H1 (cell line): ENCODE results near the gene ASMTL. TPM values are rescaled to one million over a fixed set of nuclear protein-coding genes. Genes with fewer than 3 reads are reported as not detected.
A peak's percentile ranks its signal among the peaks of the same experiment; 100 is the strongest.

ENCODE experiments used
- CTCF ChIA-PET: fragments of 300-600 bp; sonication (Branson Sonifier 250); formaldehyde crosslinking; loops from one replicate; lab custom pipeline; 2021; ENCODE audit not compliant: partially characterized antibody; lab: Charles Lee
- POLR2A ChIA-PET: fragments of 300-600 bp; sonication (Branson Sonifier 250); formaldehyde crosslinking; loops from one replicate; lab custom pipeline; 2021; ENCODE audit warnings: inconsistent platforms; ENCODE audit not compliant: partially characterized antibody; lab: Charles Lee
- DNase-seq, 2 experiments: peaks; one replicate each; pipeline versions ENCODE4 v3.0.0 to v3.0.0-alpha.2; 2010 to 2022; ENCODE audit warnings: low spot score in 2 of 2, low read depth in 1 of 2, mixed read lengths in 1 of 2
- FAIRE-seq: peaks from 2 replicates; lab custom pipeline; 2011; peaks lifted over from hg19 to GRCh38; lab: Jason Lieb, UNC
- H2AFZ ChIP-seq: 2 replicates; pipeline ENCODE4 v1.8.1; 2012; ENCODE audit warnings: low read length, inconsistent platforms
- H2AK5ac ChIP-seq: 2 replicates; pipeline ENCODE4 v1.6.1; 2013; ENCODE audit warnings: low read depth, low read length
- H2BK120ac ChIP-seq: replicated peaks from 2 replicates; pipeline ENCODE3; 2013; ENCODE audit warnings: low read depth, low read length, inconsistent platforms
- H2BK12ac ChIP-seq: 2 replicates; pipeline ENCODE4 v1.6.1; 2013; ENCODE audit warnings: low read depth, low read length
- H2BK15ac ChIP-seq: 2 replicates; pipeline ENCODE4 v1.6.1; 2013; ENCODE audit warnings: low read length
- H2BK20ac ChIP-seq: 2 replicates; pipeline ENCODE4 v1.6.1; 2013; ENCODE audit warnings: low read length
- H2BK5ac ChIP-seq: 2 replicates; pipeline ENCODE4 v1.6.1; 2013; ENCODE audit warnings: low read depth, low read length
- H3K14ac ChIP-seq: 2 replicates; pipeline ENCODE4 v1.6.1; 2013; ENCODE audit warnings: inconsistent platforms; ENCODE audit not compliant: insufficient read length
- H3K18ac ChIP-seq: 2 replicates; pipeline ENCODE4 v1.6.1; 2013; ENCODE audit warnings: low read length; ENCODE audit errors: extremely low read depth
- H3K23ac ChIP-seq: 2 replicates; pipeline ENCODE4 v1.6.1; 2013; ENCODE audit warnings: inconsistent platforms; ENCODE audit not compliant: insufficient read length
- H3K23me2 ChIP-seq: 2 replicates; pipeline ENCODE4 v1.6.1; 2013; ENCODE audit warnings: low read depth, low read length
- H3K27ac ChIP-seq: 2 replicates; pipeline ENCODE4 v1.6.1; 2011; ENCODE audit warnings: low read depth, low read length, inconsistent platforms
- H3K27me3 ChIP-seq, 4 experiments: replicated peaks in 1 of 4; 1 replicate in 1 of 4; 2 replicates in 3 of 4; pipeline versions ENCODE4 v1.6.1 to v1.8.1; 2011 to 2013; ENCODE audit warnings: low read length in 3 of 4, mild to moderate bottlenecking in 3 of 4, inconsistent platforms in 2 of 4, mixed read lengths in 2 of 4, moderate library complexity in 1 of 4; ENCODE audit not compliant: control insufficient read depth in 3 of 4, insufficient read depth in 3 of 4; ENCODE audit errors: extremely low read depth in 1 of 4
- H3K36me3 ChIP-seq, 4 experiments: 2 replicates each; pipeline versions ENCODE4 v1.6.1 to v1.8.1; 2011 to 2013; ENCODE audit warnings: mild to moderate bottlenecking in 4 of 4, low read length in 3 of 4, moderate library complexity in 2 of 4, control low read depth in 1 of 4, inconsistent platforms in 1 of 4; ENCODE audit not compliant: insufficient read depth in 4 of 4, control insufficient read depth in 2 of 4
- H3K4ac ChIP-seq: replicated peaks from 2 replicates; pipeline ENCODE3; 2013; ENCODE audit warnings: low read length, low read depth, mixed read lengths, inconsistent platforms; ENCODE audit not compliant: insufficient read length
- H3K4me1 ChIP-seq, 4 experiments: replicated peaks in 1 of 4; 1 replicate in 1 of 4; 2 replicates in 3 of 4; pipeline versions ENCODE4 v1.6.1 to v1.8.1; 2011 to 2013; ENCODE audit warnings: low read length in 3 of 4, inconsistent platforms in 2 of 4, mixed read lengths in 1 of 4; ENCODE audit not compliant: insufficient read depth in 4 of 4, control insufficient read depth in 3 of 4
- H3K4me2 ChIP-seq, 2 experiments: 2 replicates each; pipeline versions ENCODE4 v1.6.1 to v1.8.1; 2011 to 2013; ENCODE audit warnings: low read depth in 2 of 2, low read length in 2 of 2, control low read depth in 1 of 2, inconsistent platforms in 1 of 2, mild to moderate bottlenecking in 1 of 2; ENCODE audit not compliant: insufficient read depth in 1 of 2
- H3K4me3 ChIP-seq, 4 experiments: fragments of 200-600, 300-600 bp in 1 of 4; sonication (generic), shearing (Covaris generic), sonication (Bioruptor Twin) in 1 of 4; 2 replicates each; pipeline versions ENCODE4 v1.5.1 to v1.8.1; 2011 to 2016; ENCODE audit warnings: low read length in 4 of 4, low read depth in 3 of 4, control low read depth in 2 of 4, inconsistent platforms in 2 of 4, mild to moderate bottlenecking in 2 of 4, mixed read lengths in 1 of 4, moderate library complexity in 1 of 4; ENCODE audit not compliant: insufficient read depth in 2 of 4; ENCODE audit errors: extremely low read depth in 1 of 4
- H3K56ac ChIP-seq: replicated peaks from 2 replicates; pipeline ENCODE3; 2013; ENCODE audit warnings: low read depth, mild to moderate bottlenecking, mixed read lengths, low read length, inconsistent platforms; ENCODE audit not compliant: insufficient read length
- H3K79me1 ChIP-seq: 2 replicates; pipeline ENCODE4 v1.6.1; 2013; ENCODE audit warnings: low read depth, low read length, control low read depth
- H3K79me2 ChIP-seq, 2 experiments: 2 replicates each; pipeline versions ENCODE4 v1.6.1 to v1.8.1; 2012 to 2013; ENCODE audit warnings: low read length in 2 of 2, mild to moderate bottlenecking in 2 of 2, inconsistent platforms in 1 of 2; ENCODE audit not compliant: insufficient read depth in 2 of 2, control insufficient read depth in 1 of 2
- H3K9ac ChIP-seq, 4 experiments: replicated peaks in 1 of 4; 1 replicate in 1 of 4; 2 replicates in 3 of 4; pipeline versions ENCODE4 v1.6.1 to v1.8.1; 2011 to 2013; ENCODE audit warnings: low read depth in 3 of 4, low read length in 3 of 4, control low read depth in 2 of 4, mild to moderate bottlenecking in 2 of 4, moderate library complexity in 2 of 4, inconsistent platforms in 1 of 4; ENCODE audit errors: extremely low read depth in 1 of 4
- H3K9me3 ChIP-seq, 2 experiments: 2 replicates each; pipeline versions ENCODE4 v1.6.1 to v1.8.1; 2012 to 2013; ENCODE audit warnings: mild to moderate bottlenecking in 2 of 2, moderate library complexity in 2 of 2, control low read depth in 1 of 2, inconsistent platforms in 1 of 2, low read depth in 1 of 2, low read length in 1 of 2, mixed read lengths in 1 of 2; ENCODE audit not compliant: insufficient read depth in 2 of 2
- H4K20me1 ChIP-seq, 2 experiments: replicated peaks in 1 of 2; 2 replicates each; pipeline versions ENCODE3 to v1.8.1; 2011 to 2013; ENCODE audit warnings: inconsistent platforms in 2 of 2, low read length in 2 of 2, mild to moderate bottlenecking in 1 of 2; ENCODE audit not compliant: insufficient read depth in 2 of 2, control insufficient read depth in 1 of 2
- H4K5ac ChIP-seq: 2 replicates; pipeline ENCODE4 v1.6.1; 2013; ENCODE audit warnings: low read length, low read depth, mixed read lengths, inconsistent platforms; ENCODE audit not compliant: insufficient read length
- H4K8ac ChIP-seq: 2 replicates; pipeline ENCODE4 v1.8.0; 2013; ENCODE audit warnings: mild to moderate bottlenecking, moderate library complexity, low read length, inconsistent platforms; ENCODE audit not compliant: insufficient read depth; ENCODE audit errors: extremely low read depth
- H4K91ac ChIP-seq: replicated peaks from 2 replicates; pipeline ENCODE3; 2013; ENCODE audit warnings: low read length, mixed read lengths, inconsistent platforms; ENCODE audit not compliant: insufficient read length
- SP1 ChIP-seq: IDR thresholded peaks from 2 replicates; pipeline ENCODE4 v1.6.1; 2011; ENCODE audit warnings: low read depth, low read length
- SP4 ChIP-seq: IDR thresholded peaks from 2 replicates; pipeline ENCODE4 v1.6.1; 2012; ENCODE audit warnings: low read length, inconsistent platforms
- WGBS, 2 experiments: shearing (Covaris generic) in 1 of 2; methylation state at CpG; one replicate each; pipeline versions ENCODE4 v1.1.6 to v1.1.7; 2013 to 2015; ENCODE audit warnings: low lambda C conversion rate in 2 of 2, mixed read lengths in 2 of 2, inconsistent platforms in 1 of 2, low coverage in 1 of 2, missing lambda C conversion rate in 1 of 2; ENCODE audit not compliant: insufficient replicate concordance in 2 of 2, insufficient coverage in 1 of 2, insufficient read length in 1 of 2; ENCODE audit errors: extremely low coverage in 1 of 2, missing lambda C conversion rate in 1 of 2; 5-methylcytosine and 5-hydroxymethylcytosine counted together
- polyA plus RNA-seq, 7 experiments: library from polyadenylated mRNA; depleted of rRNA in 3 of 7; stranded (reverse) in 5 of 7; unstranded in 2 of 7; fragments of >200 nt in 5 of 7; fragments of 200-250 nt in 2 of 7; gene quantifications; 1 replicate in 5 of 7; 2 replicates in 1 of 7; 4 replicates in 1 of 7; pipeline versions ENCODE4 v1.2.1 to v1.2.3, GENCODE V29; 2011 to 2013; ENCODE audit warnings: missing spikeins in 2 of 7, mixed read lengths in 2 of 7
- total RNA-seq: library from RNA; stranded (reverse); fragmentation: NEBNext Ultra II Directional; extraction: Animal tissue kit (Norgen Biotek cat#: 25700); gene quantifications from 2 replicates; pipeline ENCODE4 v1.2.1, GENCODE V29; 2021

The ASMTL gene
- total and polyA plus RNA-seq, 2 of the 8 experiments (the other 6 are each of a cell fraction or from before 2014, with no cell fraction given): 75.6 to 81.4 TPM

- no peak overlapping the region for H2BK120ac ChIP-seq
- H3K27ac ChIP-seq: no peak overlapping the region
- peak overlapping the region; percentile 62; the same call in 1 of the 2 replicates for H2AFZ ChIP-seq
- no peaks in the 10 kb centered on the region; a peak in 1 of 7 replicates for H3K27me3 ChIP-seq
- no peaks in the 10 kb centered on the region for H3K79me2 ChIP-seq
- H3K4me2 ChIP-seq: peak overlapping the region in 1 of 2 experiments; percentile 48; a peak in 1 of 4 replicates
- no peak overlapping the region for H4K5ac ChIP-seq
- 93% methylated on average over 72 of the region's 75 CpGs; no CpG with 5 or more reads in 1 of the 2 experiments for WGBS, 2 experiments
- ChIA-PET POLR2A (no interaction called here), CTCF (no interaction called here)
- no peaks in the 10 kb centered on the region for H4K20me1 ChIP-seq
- H3K79me1 ChIP-seq: no peaks in the 10 kb centered on the region
- H3K4me3 ChIP-seq: no peak overlapping the region
- peak overlapping the region; percentile 84 for H4K8ac ChIP-seq
- H3K18ac ChIP-seq: no peak overlapping the region
- no peak overlapping the region for H2BK20ac ChIP-seq
- H3K4ac ChIP-seq: no peak overlapping the region
- TF ChIP-seq SP1: no peak
- TF ChIP-seq SP4: no peak
- no peaks in the 10 kb centered on the region for H3K9me3 ChIP-seq
- H4K91ac ChIP-seq: no peak overlapping the region
- H2BK5ac ChIP-seq: peak overlapping the region; percentile 32; the same call in 1 of the 2 replicates
- H3K23me2 ChIP-seq: no peaks in the 10 kb centered on the region
- FAIRE-seq: no peak
- no peaks in the 10 kb centered on the region for H3K4me1 ChIP-seq
- H3K9ac ChIP-seq: no peak overlapping the region
- peak in 1 of 2 experiments; percentile 44 for DNase-seq
- no peak overlapping the region for H2AK5ac ChIP-seq
- no peaks in the 10 kb centered on the region for H3K36me3 ChIP-seq
- no peak overlapping the region for H3K56ac ChIP-seq
- H3K14ac ChIP-seq: no peak overlapping the region
- H2BK12ac ChIP-seq: no peak overlapping the region
- no peak overlapping the region for H2BK15ac ChIP-seq
- H3K23ac ChIP-seq: no peak overlapping the region
These were observed 12.8 kb upstream of the ASMTL start for GRCh38 chrX:1465286-1466231.
